Muscle of back (tissue), 11 donors: Measurements from ENCODE around the gene ASB16. TPM values are rescaled to one million over a fixed set of nuclear protein-coding genes. Genes with fewer than 3 reads are reported as not detected.

Experiments used
- DNase-seq, 3 donors: peaks; one replicate each; pipeline versions ENCODE4 v3.0.0 to v3.0.0-alpha.2; 2013
- polyA plus RNA-seq, 10 donors: library from polyadenylated mRNA; unstranded; fragments of 120-200 nt; gene quantifications; one replicate each; pipeline ENCODE4 v1.2.1, GENCODE V29; 2013; ENCODE audit not compliant: insufficient read length in 10 of 10

Gene ASB16
- polyA plus RNA-seq, 10 donors, result 4.8 to 15.2 (median 10.9) TPM

GRCh38 chr17:44221084-44221861 lies 50.8 kb downstream of the ASB16 start:
- DNase-seq, result peak; percentile 80 to 95 (median 88)

GRCh38 chr17:44221862-44222111 lies 51.3 kb downstream of the ASB16 start:
- no peak for DNase-seq

DNA sequence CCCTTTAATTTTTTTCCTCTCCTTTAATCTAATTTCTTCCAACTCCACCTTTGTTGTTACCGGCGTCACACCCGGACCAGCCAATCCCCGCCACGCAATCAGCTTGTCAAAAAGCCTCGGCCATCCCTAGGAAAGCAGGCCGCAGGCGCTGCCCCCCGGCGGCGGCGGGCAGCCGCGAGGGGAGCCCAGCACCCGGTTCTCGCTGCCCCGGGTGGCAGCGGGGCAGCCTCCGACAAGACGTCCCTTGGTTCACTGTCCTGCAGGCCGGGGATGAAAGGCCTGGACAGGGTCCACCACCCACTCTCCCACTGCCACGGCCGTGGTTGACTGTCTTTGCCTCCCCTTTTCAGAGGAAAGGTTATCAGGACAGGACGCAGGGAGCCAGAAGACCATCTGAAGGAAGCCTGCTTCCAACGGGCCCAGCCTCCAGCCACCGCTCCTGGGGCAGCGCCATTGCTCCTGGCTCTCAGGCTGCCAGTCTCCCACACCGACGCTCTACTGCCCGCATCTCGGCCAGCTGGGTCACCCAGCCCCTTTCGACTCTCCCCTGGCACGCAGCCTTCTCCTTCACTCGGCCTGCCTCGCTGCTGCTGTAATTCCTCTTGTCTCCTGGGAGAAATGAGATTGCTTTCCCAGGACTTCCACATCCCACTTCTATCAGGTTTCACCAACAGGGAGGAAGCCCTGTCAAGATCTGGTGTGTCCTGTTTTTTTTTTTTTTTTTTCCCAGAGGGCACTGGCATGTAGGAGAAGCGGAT lies 51.8 kb downstream of the ASB16 start:
- peak; percentile 65 to 84 (median 69) for DNase-seq

DNA sequence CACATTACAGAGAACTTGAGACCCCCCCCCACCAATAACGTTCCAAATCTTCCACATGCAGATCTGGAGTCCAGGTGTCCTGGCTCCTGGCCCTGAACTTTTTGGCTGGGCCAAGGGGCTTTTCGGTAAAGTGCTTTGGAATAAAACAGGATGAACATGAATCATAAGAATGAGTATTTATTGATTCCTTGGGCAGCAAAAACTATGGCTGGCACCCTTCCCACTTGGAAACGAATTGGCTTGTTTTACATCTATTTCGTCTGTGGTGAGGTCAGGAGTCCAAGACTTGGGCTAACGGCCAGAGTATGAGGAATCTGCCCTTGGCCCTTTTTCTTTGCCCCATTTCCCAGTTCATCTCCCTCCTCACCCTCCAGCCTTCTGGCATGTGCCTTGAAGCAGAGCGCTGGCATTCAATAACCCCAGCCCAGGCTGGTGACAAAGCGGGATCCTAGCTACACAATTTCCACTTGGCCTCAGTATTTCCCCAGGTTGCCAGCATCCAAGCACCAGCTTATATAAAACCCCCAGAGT lies 53.1 kb downstream of the ASB16 start:
- DNase-seq, result peak in 2 of 3 donors; percentile 43 to 67

Other genes with a start within 250 kb of the ASB16 start
- not detected for gene PPY, start 228.2 kb upstream of the ASB16 start, polyA plus RNA-seq
- gene PYY, start 216.8 kb upstream of the ASB16 start, polyA plus RNA-seq, result under 1 TPM in 3 of 10 donors, not detected in 7; 0.15 to 0.35 (median 0.22) TPM
- under 1 TPM; 0.21 to 0.69 (median 0.36) TPM for gene NAGS, start 166.1 kb upstream of the ASB16 start, polyA plus RNA-seq
- gene TMEM101, start 155.7 kb upstream of the ASB16 start, polyA plus RNA-seq, result 10 to 100 TPM; 23.5 to 30.4 (median 26.8) TPM
- gene LSM12, start 104.0 kb upstream of the ASB16 start, polyA plus RNA-seq, result 10 to 100 TPM; 25.8 to 33.5 (median 29.8) TPM
- gene G6PC3, start 100.0 kb upstream of the ASB16 start, polyA plus RNA-seq, result 10 to 100 TPM; 27.1 to 41.4 (median 34.7) TPM
- gene HDAC5, start 47.1 kb upstream of the ASB16 start, polyA plus RNA-seq, result 10 to 100 TPM; 43.2 to 58.4 (median 52.6) TPM
- gene HROB, start 28.8 kb upstream of the ASB16 start, polyA plus RNA-seq, result 1 to 10 TPM; 1.6 to 3.9 (median 2.3) TPM
- gene TMUB2, start 16.3 kb downstream of the ASB16 start, polyA plus RNA-seq, result 10 to 100 TPM; 33.2 to 51.3 (median 40.6) TPM
- 10 to 100 TPM; 44.2 to 57.6 (median 49.0) TPM for gene ATXN7L3, start 29.2 kb downstream of the ASB16 start, polyA plus RNA-seq
- 10 to 100 TPM; 60.2 to 92.2 (median 72.2) TPM for gene UBTF, start 49.0 kb downstream of the ASB16 start, polyA plus RNA-seq
- 10 to 100 TPM in 7 of 10 donors, 1 to 10 TPM in 3; 6.0 to 34.0 (median 13.2) TPM for gene SLC4A1, start 97.4 kb downstream of the ASB16 start, polyA plus RNA-seq
- 10 to 100 TPM in 1 of 10 donors, 1 to 10 TPM in 9; 1.2 to 11.0 (median 2.0) TPM for gene RUNDC3A, start 137.9 kb downstream of the ASB16 start, polyA plus RNA-seq
- 100 to 1,000 TPM in 1 of 10 donors, 10 to 100 TPM in 9; 41.1 to 125 (median 66.1) TPM for gene SLC25A39, start 154.1 kb downstream of the ASB16 start, polyA plus RNA-seq
- gene GRN, start 174.6 kb downstream of the ASB16 start, polyA plus RNA-seq, result 100 to 1,000 TPM; 146 to 229 (median 186) TPM
- 10 to 100 TPM; 44.1 to 84.8 (median 64.4) TPM for gene FAM171A2, start 193.1 kb downstream of the ASB16 start, polyA plus RNA-seq
- 1 to 10 TPM; 1.3 to 3.9 (median 2.0) TPM for gene ITGA2B, start 218.9 kb downstream of the ASB16 start, polyA plus RNA-seq